ENCODE measurements around the gene ARL5B.
A peak's percentile ranks its signal among the peaks of the same experiment; 100 is the strongest.

ARL5B gene

GRCh38 chr10:18659819-18660535 is 746 bp downstream of the ARL5B start:
- H3K4me3 ChIP-seq (ENCODE audit: control insufficient read depth, low read depth, low read length), result peak overlapping the region; percentile 98
- no peak for TF ChIP-seq CTCF (IDR thresholded peaks at IDR 0.05; ENCODE audit: control insufficient read depth, insufficient read depth, low read depth, low read length, missing control alignments)
- DNase-seq (ENCODE audit: low read depth), result no peak

DNA sequence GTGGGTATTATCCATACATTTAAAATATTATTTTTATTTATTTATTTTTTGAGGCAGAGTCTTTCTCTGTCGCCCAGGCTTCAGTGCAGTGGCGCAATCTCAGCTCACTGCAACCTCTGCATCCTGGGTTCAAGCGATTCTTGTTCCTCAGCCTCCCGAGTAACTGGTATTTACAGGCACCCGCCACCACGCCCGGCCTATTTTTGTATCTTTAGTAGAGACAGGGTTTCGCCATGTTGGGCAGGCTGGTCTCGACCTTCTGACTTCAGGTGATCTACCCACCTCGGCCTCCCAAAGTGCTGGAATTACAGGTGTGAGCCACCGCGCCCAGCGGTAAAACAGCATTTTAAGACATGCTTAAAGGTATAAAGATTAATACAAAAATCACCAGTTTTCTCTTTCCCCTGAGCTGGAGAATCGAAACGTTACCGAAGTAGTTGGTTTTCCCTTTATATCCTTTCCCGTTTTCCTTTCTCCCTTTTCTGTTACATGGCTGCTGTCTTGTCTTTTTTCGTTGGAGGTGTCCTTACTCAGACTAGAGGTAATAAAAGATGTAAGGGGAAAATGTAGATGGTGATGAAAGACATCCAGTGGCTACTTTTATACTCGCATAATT is 1.7 kb downstream of the ARL5B start:
- DNase-seq (ENCODE audit: low read depth), result no peak
- TF ChIP-seq CTCF (IDR thresholded peaks at IDR 0.05; ENCODE audit: control insufficient read depth, insufficient read depth, low read depth, low read length, missing control alignments), result no peak

GRCh38 chr10:18664841-18665478 is 5.7 kb downstream of the ARL5B start:
- no peak overlapping the region for H3K4me3 ChIP-seq (ENCODE audit: control insufficient read depth, low read depth, low read length)
- TF ChIP-seq CTCF (IDR thresholded peaks at IDR 0.05; ENCODE audit: control insufficient read depth, insufficient read depth, low read depth, low read length, missing control alignments), result no peak
- DNase-seq (ENCODE audit: low read depth), result no peak

More for the DNA sequence above, 1.7 kb downstream of the ARL5B start:
- H3K4me3 ChIP-seq (ENCODE audit: control insufficient read depth, low read depth, low read length), result no peak overlapping the region; the same call in 1 of the 2 replicates

DNA sequence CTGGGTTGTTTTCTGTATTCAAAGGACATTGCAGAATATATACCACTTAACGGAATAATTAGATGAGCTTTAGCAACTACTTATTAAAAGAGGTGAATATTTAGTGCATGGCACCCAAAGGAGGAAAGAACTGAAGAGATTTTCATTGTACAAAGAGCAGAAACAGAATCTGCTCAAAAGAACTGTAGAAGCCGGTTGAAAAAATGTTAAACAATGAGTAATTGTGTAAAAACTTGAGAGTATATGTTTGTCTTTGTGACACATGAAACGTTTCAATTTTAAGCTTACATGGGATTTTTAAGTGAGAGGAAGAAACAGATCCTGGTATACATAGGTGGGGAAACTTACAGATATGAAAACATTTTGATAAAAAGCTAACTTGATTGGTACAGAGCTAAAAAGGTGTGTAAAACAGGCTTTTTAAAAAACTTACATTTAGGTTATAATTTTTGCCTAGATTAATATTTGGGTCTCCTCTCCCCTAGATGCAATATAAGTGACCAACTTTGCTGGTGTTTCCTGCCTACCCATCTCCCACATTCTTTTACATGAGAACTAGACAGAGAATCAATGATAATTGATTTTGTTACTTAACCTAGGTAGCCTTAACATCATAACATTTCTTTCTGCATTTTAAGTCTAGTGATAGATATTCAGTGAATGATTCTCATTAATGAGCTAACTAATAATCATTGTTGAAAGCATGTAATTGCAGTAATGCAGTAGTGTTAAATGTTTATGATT is 6.8 kb downstream of the ARL5B start:
- no peak overlapping the region for H3K4me3 ChIP-seq (ENCODE audit: control insufficient read depth, low read depth, low read length)
- no peak for DNase-seq (ENCODE audit: low read depth)
- no peak for TF ChIP-seq CTCF (IDR thresholded peaks at IDR 0.05; ENCODE audit: control insufficient read depth, insufficient read depth, low read depth, low read length, missing control alignments)

- H3K4me3 ChIP-seq (ENCODE audit: control insufficient read depth, low read depth, low read length), result no peak overlapping the region
Measured at GRCh38 chr10:18666810-18667209, 7.6 kb downstream of the ARL5B start.

More at GRCh38 chr10:18666810-18667209, 7.6 kb downstream of the ARL5B start:
- no peak for TF ChIP-seq CTCF (IDR thresholded peaks at IDR 0.05; ENCODE audit: control insufficient read depth, insufficient read depth, low read depth, low read length, missing control alignments)
- DNase-seq (ENCODE audit: low read depth), result no peak
